Measurements from ENCODE around the gene SMC5. TPM values are rescaled to one million over a fixed set of nuclear protein-coding genes. Genes with fewer than 3 reads are reported as not detected.

Gene SMC5
- total RNA-seq, 4 donors from 2014 or later, result 15.1 to 26.7 (median 19.1) TPM

GRCh38 chr9:70260007-70260443, 1.2 kb downstream of the SMC5 start:
- TF ChIP-seq CTCF (IDR thresholded peaks at IDR 0.05) (no peak), POLR2A (IDR thresholded peaks at IDR 0.05) (no peak)
- no peak overlapping the region for H3K4me3 ChIP-seq (ENCODE audit: low read depth, poor library complexity, severe bottlenecking)
- DNase-seq (ENCODE audit: low spot score in 2 of 2), result no peak
- intact Hi-C loops (cut with DNase I; ENCODE audit: low total_unique reads), result no loop called here
- 85 to 89% methylated on average over 30 of the region's 30 CpGs for WGBS, 2 donors

- WGBS, 2 donors, result 92 to 96% methylated on average over 8 of the region's 8 CpGs
- no peak for TF ChIP-seq POLR2A (IDR thresholded peaks at IDR 0.05)
- no peak for TF ChIP-seq CTCF (IDR thresholded peaks at IDR 0.05)
- no peak for DNase-seq (ENCODE audit: low spot score in 2 of 2)
- no peak overlapping the region for H3K4me3 ChIP-seq (ENCODE audit: low read depth, poor library complexity, severe bottlenecking)
- intact Hi-C loops (cut with DNase I; ENCODE audit: low total_unique reads), result no loop called here
These were observed 1.8 kb downstream of the SMC5 start for GRCh38 chr9:70260606-70261005.

- TF ChIP-seq CTCF (IDR thresholded peaks at IDR 0.05) (no peak), POLR2A (IDR thresholded peaks at IDR 0.05) (no peak)
- DNase-seq (ENCODE audit: low spot score in 2 of 2), result no peak
- 56 to 73% methylated on average over 4 of the region's 4 CpGs for WGBS, 2 donors
- H3K4me3 ChIP-seq (ENCODE audit: low read depth, poor library complexity, severe bottlenecking), result no peak overlapping the region
- intact Hi-C loops (cut with DNase I; ENCODE audit: low total_unique reads), result no loop called here
These were observed 2.5 kb downstream of the SMC5 start for GRCh38 chr9:70261131-70261870.

- intact Hi-C loops (cut with DNase I; ENCODE audit: low total_unique reads), result no loop called here
- H3K4me3 ChIP-seq (ENCODE audit: low read depth, poor library complexity, severe bottlenecking), result no peak overlapping the region
- 85 to 92% methylated on average over 2 of the region's 2 CpGs for WGBS, 2 donors
- no peak for TF ChIP-seq CTCF (IDR thresholded peaks at IDR 0.05)
- TF ChIP-seq POLR2A (IDR thresholded peaks at IDR 0.05), result no peak
- DNase-seq (ENCODE audit: low spot score in 2 of 2), result no peak
These were observed 3.6 kb downstream of the SMC5 start for GRCh38 chr9:70262366-70262765.

- TF ChIP-seq POLR2A (IDR thresholded peaks at IDR 0.05), result no peak
- no peak for TF ChIP-seq CTCF (IDR thresholded peaks at IDR 0.05)
- WGBS, 2 donors, result 54 to 56% methylated on average over 6 of the region's 6 CpGs
- intact Hi-C loops (cut with DNase I; ENCODE audit: low total_unique reads), result no loop called here
- H3K4me3 ChIP-seq (ENCODE audit: low read depth, poor library complexity, severe bottlenecking), result no peak overlapping the region
- no peak for DNase-seq (ENCODE audit: low spot score in 2 of 2)
These were observed 4.2 kb downstream of the SMC5 start for GRCh38 chr9:70262948-70263347.

- 53 to 65% methylated on average over 1 of the region's 1 CpG for WGBS, 2 donors
- TF ChIP-seq POLR2A (IDR thresholded peaks at IDR 0.05), result no peak
- no peak for TF ChIP-seq CTCF (IDR thresholded peaks at IDR 0.05)
- DNase-seq (ENCODE audit: low spot score in 2 of 2), result no peak
- intact Hi-C loops (cut with DNase I; ENCODE audit: low total_unique reads), result no loop called here
- no peak overlapping the region for H3K4me3 ChIP-seq (ENCODE audit: low read depth, poor library complexity, severe bottlenecking)
These were observed 4.6 kb downstream of the SMC5 start for GRCh38 chr9:70263421-70263820.

Data from lower leg skin (tissue), 4 donors.